Liver (tissue), 9 donors: ENCODE measurements around the gene MAP3K19. TPM values are rescaled to one million over a fixed set of nuclear protein-coding genes. Genes with fewer than 3 reads are reported as not detected.

Experiments
- DNase-seq: peaks from one replicate; pipeline ENCODE4 v3.0.0-alpha.2; 2017; ENCODE audit warnings: low spot score
- H3K27ac ChIP-seq, 2 donors: one replicate each; pipeline ENCODE4 v1.7.0; 2013; ENCODE audit warnings: inconsistent platforms in 2 of 2, low read length in 2 of 2, control low read depth in 1 of 2, low read depth in 1 of 2, mild to moderate bottlenecking in 1 of 2
- H3K27me3 ChIP-seq, 4 donors: one replicate each; pipeline versions ENCODE4 v1.6.1 to v1.7.0; 2013; ENCODE audit warnings: low read length in 3 of 4, inconsistent platforms in 1 of 4, mild to moderate bottlenecking in 1 of 4, moderate library complexity in 1 of 4; ENCODE audit not compliant: control insufficient read depth in 4 of 4, insufficient read depth in 4 of 4
- H3K36me3 ChIP-seq, 4 donors: one replicate each; pipeline versions ENCODE4 v1.6.1 to v1.7.0; 2013; ENCODE audit warnings: low read length in 3 of 4, mild to moderate bottlenecking in 3 of 4, low read depth in 1 of 4, moderate library complexity in 1 of 4; ENCODE audit not compliant: control insufficient read depth in 4 of 4, insufficient read depth in 3 of 4
- H3K4me1 ChIP-seq, 4 donors: one replicate each; pipeline versions ENCODE4 v1.6.1 to v1.7.0; 2013; ENCODE audit warnings: low read length in 3 of 4, mild to moderate bottlenecking in 3 of 4, moderate library complexity in 1 of 4; ENCODE audit not compliant: control insufficient read depth in 4 of 4, insufficient read depth in 4 of 4
- H3K4me3 ChIP-seq, 3 donors: one replicate each; pipeline versions ENCODE4 v1.6.1 to v1.7.0; 2013; ENCODE audit warnings: low read length in 3 of 3, control low read depth in 1 of 3, low read depth in 1 of 3, mild to moderate bottlenecking in 1 of 3
- H3K9ac ChIP-seq, 2 donors: one replicate each; pipeline ENCODE4 v1.7.0; 2013; ENCODE audit warnings: low read length in 2 of 2, mild to moderate bottlenecking in 2 of 2, moderate library complexity in 2 of 2, control low read depth in 1 of 2, low read depth in 1 of 2
- H3K9me3 ChIP-seq, 4 donors: one replicate each; pipeline versions ENCODE4 v1.6.1 to v1.7.0; 2013; ENCODE audit warnings: low read length in 3 of 4; ENCODE audit not compliant: control insufficient read depth in 4 of 4
- ATF3 ChIP-seq: IDR thresholded peaks from 2 replicates; pipeline ENCODE4 v1.6.1; 2016; ENCODE audit warnings: antibody characterized with exemption
- CTCF ChIP-seq: fragments of 150-350 bp; IDR thresholded peaks from 2 replicates; pipeline ENCODE4 v1.5.1; 2017; ENCODE audit warnings: improper control_type of control experiment, low read depth, low read length; ENCODE audit not compliant: missing input control
- EGR1 ChIP-seq, 2 donors: IDR thresholded peaks; 2 replicates each; pipeline ENCODE4 v1.6.1; 2016 to 2018; ENCODE audit warnings: antibody characterized with exemption in 2 of 2, low read depth in 2 of 2
- FOXA1 ChIP-seq: IDR thresholded peaks from 2 replicates; pipeline ENCODE4 v1.6.1; 2016; ENCODE audit warnings: antibody characterized with exemption
- FOXA2 ChIP-seq: IDR thresholded peaks from 2 replicates; pipeline ENCODE4 v1.6.1; 2016; ENCODE audit warnings: antibody characterized with exemption
- GABPA ChIP-seq, 2 donors: IDR thresholded peaks in 1 of 2; conservative IDR thresholded peaks in 1 of 2; 2 replicates each; pipeline ENCODE4 v1.6.1; 2016; ENCODE audit warnings: antibody characterized with exemption in 2 of 2, mild to moderate bottlenecking in 1 of 2, moderate library complexity in 1 of 2
- HNF4A ChIP-seq, 2 donors: conservative IDR thresholded peaks; 2 replicates each; pipeline ENCODE4 v1.6.1; 2016; ENCODE audit warnings: antibody characterized with exemption in 2 of 2, mild to moderate bottlenecking in 2 of 2
- HNF4G ChIP-seq: IDR thresholded peaks from 2 replicates; pipeline ENCODE4 v1.6.1; 2016; ENCODE audit warnings: antibody characterized with exemption
- JUND ChIP-seq, 2 donors: IDR thresholded peaks; 2 replicates each; pipeline ENCODE4 v1.6.1; 2016; ENCODE audit warnings: antibody characterized with exemption in 2 of 2
- MAX ChIP-seq: IDR thresholded peaks from 2 replicates; pipeline ENCODE4 v1.6.1; 2016; ENCODE audit warnings: antibody characterized with exemption
- NR2F2 ChIP-seq: IDR thresholded peaks from 2 replicates; pipeline ENCODE4 v1.6.1; 2016; ENCODE audit warnings: antibody characterized with exemption
- RAD21 ChIP-seq, 2 donors: IDR thresholded peaks; 2 replicates each; pipeline ENCODE4 v1.6.1; 2016; ENCODE audit warnings: antibody characterized with exemption in 2 of 2, mild to moderate bottlenecking in 2 of 2
- REST ChIP-seq: IDR thresholded peaks from 2 replicates; pipeline ENCODE4 v1.6.1; 2016; ENCODE audit warnings: antibody characterized with exemption, mild to moderate bottlenecking
- RXRA ChIP-seq, 2 donors: IDR thresholded peaks; 2 replicates each; pipeline ENCODE4 v1.6.1; 2017 to 2018; ENCODE audit warnings: antibody characterized with exemption in 2 of 2, mild to moderate bottlenecking in 1 of 2
- SP1 ChIP-seq: IDR thresholded peaks from 2 replicates; pipeline ENCODE4 v1.6.1; 2018; ENCODE audit warnings: antibody characterized with exemption, mild to moderate bottlenecking
- TAF1 ChIP-seq: conservative IDR thresholded peaks from 2 replicates; pipeline ENCODE4 v1.6.1; 2016; ENCODE audit warnings: antibody characterized with exemption, mild to moderate bottlenecking
- YY1 ChIP-seq: IDR thresholded peaks from 2 replicates; pipeline ENCODE4 v1.6.1; 2016; ENCODE audit warnings: antibody characterized with exemption, mild to moderate bottlenecking
- ZBTB33 ChIP-seq: IDR thresholded peaks from 2 replicates; pipeline ENCODE4 v1.6.1; 2016; ENCODE audit warnings: antibody characterized with exemption
- WGBS: extraction: QIAGEN DNeasy Blood & Tissue Kit; methylation state at CpG from one replicate; pipeline ENCODE4 v1.1.7; 2013; 5-methylcytosine and 5-hydroxymethylcytosine counted together
- polyA plus RNA-seq, 2 donors: library from polyadenylated mRNA; stranded (reverse) in 1 of 2; unstranded in 1 of 2; fragments of 200-250 nt in 1 of 2; fragments of >200 nt in 1 of 2; fragmentation: Nextera tagmentation in 1 of 2; extraction: Ambion mirVana in 1 of 2; gene quantifications; one replicate each; pipeline versions ENCODE4 v1.2.1 to v1.2.3, GENCODE V29; 2013 to 2015
- total RNA-seq, 2 donors: library from RNA; depleted of rRNA; stranded (reverse); fragments of >200 nt; gene quantifications; one replicate each; pipeline ENCODE4 v1.2.3, GENCODE V29; 2014
- donor health status: healthy.
- donor health status: healthy.
- donor health status: healthy.
- donor health status: healthy.
- donor health status: healthy.

Gene MAP3K19
- total and polyA plus RNA-seq, 4 donors, result not detected

- TF ChIP-seq REST, result no peak
- no peak for TF ChIP-seq CTCF
- no peak for TF ChIP-seq FOXA2
Observed at GRCh38 chr2:134944975-134945374, 102.3 kb downstream of the MAP3K19 start (continued).

GRCh38 chr2:134943540-134943939 lies 103.7 kb downstream of the MAP3K19 start:
- H3K27ac ChIP-seq, result no peak overlapping the region
- no peak overlapping the region for H3K4me3 ChIP-seq
- no peak overlapping the region for H3K9ac ChIP-seq
- TF ChIP-seq REST, result no peak
- TF ChIP-seq SP1, result no peak
- TF ChIP-seq TAF1, result no peak
- TF ChIP-seq HNF4A (conservative IDR thresholded peaks at IDR 0.05), result no peak
- TF ChIP-seq MAX, result no peak
- TF ChIP-seq RXRA (IDR thresholded peaks at IDR 0.05), result no peak
- no peak for TF ChIP-seq CTCF
- no peak for TF ChIP-seq FOXA1
- no peak for TF ChIP-seq ZBTB33
- TF ChIP-seq YY1, result no peak
- TF ChIP-seq EGR1 (IDR thresholded peaks at IDR 0.05; ENCODE audit: low read depth in 2 of 2), result no peak
- TF ChIP-seq FOXA2, result no peak
- no peak for TF ChIP-seq JUND (IDR thresholded peaks at IDR 0.05)
- no peak for TF ChIP-seq NR2F2
- no peak for TF ChIP-seq RAD21 (IDR thresholded peaks at IDR 0.05)
- no peak for TF ChIP-seq ATF3
- no peak for TF ChIP-seq GABPA (IDR thresholded peaks at IDR 0.05 in 1 of 2, conservative IDR thresholded peaks at IDR 0.05 in 1 of 2)
- no peak for TF ChIP-seq HNF4G
- no peaks in the 10 kb centered on the region for H3K27me3 ChIP-seq
- no peak for DNase-seq
- WGBS, result 91% methylated on average over 2 of the region's 2 CpGs
- peaks cover 0 to 2% (median 0%) of the 10 kb centered on the region in 4 donors for H3K4me1 ChIP-seq
- no peaks in the 10 kb centered on the region for H3K9me3 ChIP-seq
- peaks cover 10 to 33% (median 27%) of the 10 kb centered on the region in 4 donors for H3K36me3 ChIP-seq
